Adrenal gland (tissue), 5 donors: ENCODE measurements around the gene OSBPL9.

Experiments used
- POLR2A ChIP-seq, 2 donors: fragments of 450-650 bp; IDR thresholded peaks; one replicate each; pipeline ENCODE4 v1.6.1; 2017; ENCODE audit warnings: antibody characterized with exemption in 2 of 2, mild to moderate bottlenecking in 2 of 2, moderate library complexity in 1 of 2
- TF ChIP-seq, protein P1 (sequence below), 6 experiments: fragments of 450-650 bp in 4 of 6; fragments of 200-600 bp in 2 of 6; sonication (generic) in 1 of 6; IDR thresholded peaks; 1 replicate in 5 of 6; 2 replicates in 1 of 6; pipeline versions ENCODE4 v1.5.1 to v1.8.0; 2016 to 2021; ENCODE audit warnings: antibody characterized with exemption in 6 of 6, mild to moderate bottlenecking in 2 of 6, moderate library complexity in 1 of 6
- donor health status: DM: no; HTN: no; CAD: no.

- TF ChIP-seq, protein P1, sequence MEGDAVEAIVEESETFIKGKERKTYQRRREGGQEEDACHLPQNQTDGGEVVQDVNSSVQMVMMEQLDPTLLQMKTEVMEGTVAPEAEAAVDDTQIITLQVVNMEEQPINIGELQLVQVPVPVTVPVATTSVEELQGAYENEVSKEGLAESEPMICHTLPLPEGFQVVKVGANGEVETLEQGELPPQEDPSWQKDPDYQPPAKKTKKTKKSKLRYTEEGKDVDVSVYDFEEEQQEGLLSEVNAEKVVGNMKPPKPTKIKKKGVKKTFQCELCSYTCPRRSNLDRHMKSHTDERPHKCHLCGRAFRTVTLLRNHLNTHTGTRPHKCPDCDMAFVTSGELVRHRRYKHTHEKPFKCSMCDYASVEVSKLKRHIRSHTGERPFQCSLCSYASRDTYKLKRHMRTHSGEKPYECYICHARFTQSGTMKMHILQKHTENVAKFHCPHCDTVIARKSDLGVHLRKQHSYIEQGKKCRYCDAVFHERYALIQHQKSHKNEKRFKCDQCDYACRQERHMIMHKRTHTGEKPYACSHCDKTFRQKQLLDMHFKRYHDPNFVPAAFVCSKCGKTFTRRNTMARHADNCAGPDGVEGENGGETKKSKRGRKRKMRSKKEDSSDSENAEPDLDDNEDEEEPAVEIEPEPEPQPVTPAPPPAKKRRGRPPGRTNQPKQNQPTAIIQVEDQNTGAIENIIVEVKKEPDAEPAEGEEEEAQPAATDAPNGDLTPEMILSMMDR (IDR thresholded peaks at IDR 0.05) = no peak
- TF ChIP-seq POLR2A (IDR thresholded peaks at IDR 0.05) = no peak
Measured at GRCh38 chr1:51600965-51601364, 15.9 kb upstream of the OSBPL9 start.
